GM06990 (cell line): Measurements from ENCODE around the gene B3GNT7.

Source experiments
- DNase-seq: peaks from one replicate; pipeline ENCODE4 v3.0.0-alpha.2; 2011; ENCODE audit not compliant: insufficient read length; ENCODE audit errors: extremely low read depth
- H3K27me3 ChIP-seq: replicated peaks from 2 replicates; pipeline ENCODE4 v1.6.0; 2011; ENCODE audit warnings: low read length; ENCODE audit not compliant: control insufficient read depth, insufficient read depth
- H3K36me3 ChIP-seq: 2 replicates; pipeline ENCODE4 v1.5.1; 2011; ENCODE audit warnings: low read length; ENCODE audit not compliant: control insufficient read depth, insufficient read depth
- H3K4me3 ChIP-seq: replicated peaks from 2 replicates; pipeline ENCODE4 v1.5.1; 2011; ENCODE audit warnings: low read depth, mild to moderate bottlenecking, control low read depth, low read length
- TF ChIP-seq, protein P1 (sequence below): IDR thresholded peaks from 2 replicates; pipeline ENCODE4 v1.5.1; 2011; ENCODE audit warnings: low read length, control low read depth, mild to moderate bottlenecking, inconsistent platforms; ENCODE audit not compliant: insufficient read depth, poor library complexity, severe bottlenecking

The B3GNT7 gene

GRCh38 chr2:231422056-231422455, 26.5 kb downstream of the B3GNT7 start:
- Histone ChIP-seq H3K27me3 (no peaks in the 10 kb centered on the region), H3K4me3 (no peak overlapping the region), H3K36me3 (no peaks in the 10 kb centered on the region)
- TF ChIP-seq, protein P1, sequence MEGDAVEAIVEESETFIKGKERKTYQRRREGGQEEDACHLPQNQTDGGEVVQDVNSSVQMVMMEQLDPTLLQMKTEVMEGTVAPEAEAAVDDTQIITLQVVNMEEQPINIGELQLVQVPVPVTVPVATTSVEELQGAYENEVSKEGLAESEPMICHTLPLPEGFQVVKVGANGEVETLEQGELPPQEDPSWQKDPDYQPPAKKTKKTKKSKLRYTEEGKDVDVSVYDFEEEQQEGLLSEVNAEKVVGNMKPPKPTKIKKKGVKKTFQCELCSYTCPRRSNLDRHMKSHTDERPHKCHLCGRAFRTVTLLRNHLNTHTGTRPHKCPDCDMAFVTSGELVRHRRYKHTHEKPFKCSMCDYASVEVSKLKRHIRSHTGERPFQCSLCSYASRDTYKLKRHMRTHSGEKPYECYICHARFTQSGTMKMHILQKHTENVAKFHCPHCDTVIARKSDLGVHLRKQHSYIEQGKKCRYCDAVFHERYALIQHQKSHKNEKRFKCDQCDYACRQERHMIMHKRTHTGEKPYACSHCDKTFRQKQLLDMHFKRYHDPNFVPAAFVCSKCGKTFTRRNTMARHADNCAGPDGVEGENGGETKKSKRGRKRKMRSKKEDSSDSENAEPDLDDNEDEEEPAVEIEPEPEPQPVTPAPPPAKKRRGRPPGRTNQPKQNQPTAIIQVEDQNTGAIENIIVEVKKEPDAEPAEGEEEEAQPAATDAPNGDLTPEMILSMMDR: no peak
- DNase-seq: no peak

GRCh38 chr2:231423176-231423575, 27.7 kb downstream of the B3GNT7 start:
- TF ChIP-seq, protein P1: no peak
- no peaks in the 10 kb centered on the region for H3K36me3 ChIP-seq
- no peak overlapping the region for H3K4me3 ChIP-seq
- H3K27me3 ChIP-seq: no peaks in the 10 kb centered on the region
- DNase-seq: no peak

DNA sequence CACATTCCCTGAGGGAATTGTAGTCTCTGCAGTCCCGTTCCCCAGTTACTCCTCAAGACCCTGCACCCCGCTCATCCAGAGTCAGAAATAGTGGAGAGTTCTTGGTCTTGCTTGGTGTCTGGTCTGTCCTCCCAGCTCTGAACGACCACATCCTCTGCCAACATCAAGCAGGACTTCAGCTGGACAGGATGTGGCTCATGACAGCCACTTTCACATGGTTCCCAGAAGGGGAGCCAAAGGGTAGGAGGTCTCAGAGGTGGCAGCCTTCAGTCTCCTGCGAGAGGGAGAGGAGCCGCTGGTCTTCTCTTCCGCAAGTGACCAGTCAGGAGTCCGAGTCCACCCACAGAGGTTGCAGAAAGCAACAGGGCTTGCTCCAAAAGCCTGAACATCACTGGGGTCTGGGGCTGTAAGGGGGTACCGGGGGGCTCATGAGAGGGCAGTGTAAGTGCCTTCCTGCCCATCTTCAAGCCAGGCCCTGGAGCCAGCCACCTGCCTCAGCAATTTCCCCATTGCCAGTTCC, 29.8 kb downstream of the B3GNT7 start:
- TF ChIP-seq, protein P1: no peak
- no peaks in the 10 kb centered on the region for H3K27me3 ChIP-seq

DNA sequence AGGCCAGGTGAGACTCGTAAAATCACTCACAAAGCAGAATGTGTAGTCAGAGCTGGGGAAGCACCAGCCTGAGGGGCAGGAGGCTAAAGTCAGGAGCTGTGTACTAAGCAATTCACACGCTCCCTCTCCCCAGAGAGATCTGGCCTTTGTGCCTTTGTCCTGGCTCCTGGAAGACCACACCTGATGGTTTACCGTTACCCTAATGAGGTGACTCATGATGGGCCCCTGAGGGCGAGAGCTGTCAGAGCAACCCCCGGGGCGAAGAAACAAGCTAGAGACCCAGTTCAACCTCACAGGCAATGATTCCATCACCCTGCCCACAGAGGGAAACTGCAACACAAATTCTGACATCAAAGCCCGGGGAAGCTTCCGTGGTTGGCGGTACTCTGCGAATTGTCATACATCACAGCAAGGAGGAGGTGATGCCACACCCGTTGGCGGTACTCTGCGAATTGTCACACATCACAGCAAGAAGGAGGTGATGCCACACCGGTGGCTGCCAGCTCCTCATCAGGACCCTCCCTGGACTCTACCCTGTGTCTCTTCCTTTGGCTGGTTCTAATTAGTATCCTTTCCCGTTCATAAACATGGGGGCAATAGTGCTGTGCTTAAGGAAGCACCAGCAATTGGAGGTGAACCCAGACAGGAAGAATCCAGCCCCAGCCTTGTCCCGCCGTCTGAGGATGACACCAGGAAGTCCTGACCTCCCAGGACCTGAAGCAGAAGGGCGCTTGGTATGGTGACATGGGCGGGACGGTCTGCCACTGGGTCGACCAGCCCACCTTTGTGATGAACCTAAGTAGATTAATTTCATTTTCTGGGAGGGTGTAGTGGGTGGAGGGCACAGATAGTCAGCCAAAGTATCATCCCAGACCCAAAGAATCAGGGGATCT, 30.5 kb downstream of the B3GNT7 start:
- DNase-seq: no peak
- H3K4me3 ChIP-seq: no peak overlapping the region
- TF ChIP-seq, protein P1: no peak
- H3K27me3 ChIP-seq: no peaks in the 10 kb centered on the region
- no peaks in the 10 kb centered on the region for H3K36me3 ChIP-seq

More for the DNA sequence above, 29.8 kb downstream of the B3GNT7 start:
- Histone ChIP-seq H3K36me3 (no peaks in the 10 kb centered on the region), H3K4me3 (no peak overlapping the region)
- DNase-seq: no peak

DNA sequence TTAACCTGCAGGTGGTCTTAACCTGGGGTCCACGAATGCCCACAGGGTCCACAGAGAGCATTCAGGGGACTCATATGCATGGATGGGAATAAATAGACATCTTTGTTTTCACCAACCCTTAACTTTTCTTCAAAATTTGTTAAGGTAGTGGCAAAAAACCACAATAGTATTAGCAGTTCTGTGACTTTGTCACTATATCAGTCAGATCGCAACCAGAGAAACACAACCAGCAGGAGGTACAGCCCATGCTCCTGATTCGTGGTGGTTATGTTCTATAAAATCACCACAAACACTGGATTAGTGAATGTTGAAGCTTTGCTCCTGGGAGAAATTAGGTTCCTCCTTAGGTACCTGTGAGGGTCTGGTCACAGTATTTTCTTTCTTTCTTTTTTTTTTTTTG, 31.6 kb downstream of the B3GNT7 start:
- H3K36me3 ChIP-seq: no peaks in the 10 kb centered on the region
- TF ChIP-seq, protein P1: no peak
- no peak overlapping the region for H3K4me3 ChIP-seq
- no peaks in the 10 kb centered on the region for H3K27me3 ChIP-seq
- DNase-seq: no peak
